GM12873 (cell line): Measurements from ENCODE around the gene RARRES2.
A peak's percentile ranks its signal among the peaks of the same experiment; 100 is the strongest.

ENCODE experiments used
- CTCF ChIP-seq: IDR thresholded peaks from 2 replicates; pipeline ENCODE4 v1.5.1; 2012; ENCODE audit warnings: low read depth, mild to moderate bottlenecking, moderate library complexity, low read length, control low read depth; ENCODE audit not compliant: insufficient read depth; ENCODE audit errors: missing control alignments

RARRES2 gene

GRCh38 chr7:150325901-150326300 lies 15.5 kb downstream of the RARRES2 start:
- TF ChIP-seq CTCF = no peak

- no peak for TF ChIP-seq CTCF
Observed at GRCh38 chr7:150325110-150325611, 16.3 kb downstream of the RARRES2 start.

- TF ChIP-seq CTCF = no peak
Observed at GRCh38 chr7:150324373-150324961, 17.0 kb downstream of the RARRES2 start.

GRCh38 chr7:150323682-150324372 lies 17.6 kb downstream of the RARRES2 start:
- no peak for TF ChIP-seq CTCF

GRCh38 chr7:150322833-150323681 lies 18.4 kb downstream of the RARRES2 start, which contains the start of the genes ACTR3C and LRRC61:
Gene ACTR3C, minus strand, starts transcription at chr7:150323545. Its CDS starts 28,249 bp downstream, at chr7:150295296.
Gene LRRC61, plus strand, starts transcription at chr7:150323355. Its CDS starts 13,507 bp downstream, at chr7:150336862.
- TF ChIP-seq CTCF = peak; percentile 25

- no peak for TF ChIP-seq CTCF
Observed at GRCh38 chr7:150322114-150322832, 19.2 kb downstream of the RARRES2 start.
